ENCODE measurements around the gene GBGT1.
A peak's percentile ranks its signal among the peaks of the same experiment; 100 is the strongest.

The GBGT1 gene

DNA sequence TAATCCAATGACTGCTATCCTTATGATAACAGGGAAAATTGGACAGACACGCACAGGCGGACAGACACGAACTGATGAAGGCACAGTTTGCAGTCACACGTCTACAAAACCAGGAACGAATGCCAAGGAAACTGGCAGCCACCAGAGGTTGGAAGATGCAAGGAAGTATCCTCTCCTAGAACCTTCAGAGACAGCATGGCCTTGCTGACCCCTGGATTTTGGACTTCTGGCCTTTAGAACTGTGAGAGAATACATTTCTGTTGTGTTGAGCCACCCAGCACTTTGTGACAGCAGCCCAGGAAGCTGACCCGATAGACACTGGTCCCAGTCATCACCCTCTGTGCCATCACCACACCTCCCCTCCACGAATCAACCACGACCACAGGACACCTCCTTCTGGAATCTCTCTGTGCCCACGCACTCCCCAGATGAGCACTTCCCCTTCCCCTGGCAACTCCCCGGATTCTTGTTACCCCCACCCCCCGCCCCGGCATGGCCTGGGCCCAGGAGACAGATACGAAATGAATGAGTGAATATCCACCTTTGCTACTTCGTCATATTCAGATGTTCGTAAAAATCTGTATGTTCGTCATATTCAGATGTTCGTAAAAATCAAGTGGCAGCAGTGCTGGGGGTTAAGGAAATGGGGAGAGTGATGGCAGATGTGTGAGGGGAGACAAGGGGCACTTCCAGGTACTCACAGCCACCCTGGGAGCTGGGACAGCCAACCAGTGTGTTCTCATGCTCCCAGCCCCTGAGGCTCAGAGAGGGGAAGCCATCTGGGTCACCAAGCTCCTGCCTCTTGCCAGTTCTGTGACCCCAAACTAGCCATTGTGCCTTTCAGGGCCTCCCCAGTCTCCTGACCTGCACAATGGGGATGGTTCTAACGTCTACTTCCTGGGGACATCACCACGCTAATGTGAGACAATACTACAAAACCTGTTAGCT is 18.5 kb downstream of the GBGT1 start:
- peak in 2 of 58 donors; percentile 52 to 59 for DNase-seq

DNA sequence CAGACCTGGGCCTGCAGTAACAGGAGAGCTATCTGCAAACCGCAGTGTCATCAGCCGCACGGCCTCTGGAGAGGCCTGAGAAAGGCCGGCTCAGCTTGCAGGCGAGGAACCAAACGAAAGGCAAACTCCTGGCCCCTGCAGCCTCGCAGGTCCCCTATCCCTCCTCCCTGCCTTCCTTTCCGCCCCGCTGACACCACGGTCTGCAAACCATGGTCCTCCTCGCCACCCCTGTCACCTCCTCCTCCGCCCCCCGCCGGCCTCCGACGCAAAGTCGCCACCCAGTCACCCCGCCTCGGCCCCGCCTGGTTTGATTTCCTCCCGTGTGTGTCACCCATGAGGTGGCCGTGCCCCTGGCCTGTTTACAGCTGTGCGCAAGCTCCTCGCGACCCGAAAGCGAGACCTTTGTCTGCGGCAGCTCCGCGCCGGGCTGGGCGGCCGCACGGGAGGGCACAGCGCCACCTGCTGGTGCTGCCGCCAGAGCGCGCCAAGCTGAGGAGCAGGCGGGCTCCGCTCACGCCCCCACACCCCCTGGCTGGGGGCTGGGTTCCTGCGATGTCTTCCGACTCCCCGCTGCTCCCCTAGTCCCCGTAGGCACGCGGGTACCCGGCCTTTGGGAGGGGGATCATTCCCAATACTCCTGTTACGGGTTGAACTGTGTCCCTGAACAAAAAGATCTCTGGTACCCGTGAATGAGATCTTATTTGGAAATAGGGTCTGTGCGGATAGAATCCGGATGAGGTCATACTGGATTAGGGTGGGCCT is 19.4 kb downstream of the GBGT1 start:
- peak in 55 of 58 donors; percentile 28 to 83 (median 68) for DNase-seq

DNA sequence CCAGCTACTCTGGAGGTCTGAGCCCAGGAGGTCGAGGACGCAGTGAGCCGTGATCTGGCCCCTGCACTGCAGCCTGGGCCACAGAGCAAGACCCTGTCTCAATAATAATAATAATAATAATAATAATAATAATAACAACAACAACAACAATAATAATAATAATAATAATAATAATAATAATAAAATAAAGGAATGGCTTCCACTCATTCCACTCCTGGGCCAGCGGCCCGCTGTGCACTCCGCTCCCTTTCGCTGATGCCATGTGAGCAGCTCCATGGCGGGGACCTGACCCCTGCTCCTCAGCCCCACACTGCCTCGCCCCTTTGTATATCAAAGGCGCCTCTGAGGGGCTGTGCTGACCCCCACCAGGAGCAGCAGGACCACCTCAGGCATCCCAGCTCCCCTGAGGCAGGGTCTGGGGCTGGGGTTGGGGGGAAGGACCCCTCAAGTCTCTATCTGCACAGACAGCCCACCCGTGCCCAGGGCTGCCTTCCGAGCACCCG is 20.0 kb downstream of the GBGT1 start:
- no peak for DNase-seq

DNA sequence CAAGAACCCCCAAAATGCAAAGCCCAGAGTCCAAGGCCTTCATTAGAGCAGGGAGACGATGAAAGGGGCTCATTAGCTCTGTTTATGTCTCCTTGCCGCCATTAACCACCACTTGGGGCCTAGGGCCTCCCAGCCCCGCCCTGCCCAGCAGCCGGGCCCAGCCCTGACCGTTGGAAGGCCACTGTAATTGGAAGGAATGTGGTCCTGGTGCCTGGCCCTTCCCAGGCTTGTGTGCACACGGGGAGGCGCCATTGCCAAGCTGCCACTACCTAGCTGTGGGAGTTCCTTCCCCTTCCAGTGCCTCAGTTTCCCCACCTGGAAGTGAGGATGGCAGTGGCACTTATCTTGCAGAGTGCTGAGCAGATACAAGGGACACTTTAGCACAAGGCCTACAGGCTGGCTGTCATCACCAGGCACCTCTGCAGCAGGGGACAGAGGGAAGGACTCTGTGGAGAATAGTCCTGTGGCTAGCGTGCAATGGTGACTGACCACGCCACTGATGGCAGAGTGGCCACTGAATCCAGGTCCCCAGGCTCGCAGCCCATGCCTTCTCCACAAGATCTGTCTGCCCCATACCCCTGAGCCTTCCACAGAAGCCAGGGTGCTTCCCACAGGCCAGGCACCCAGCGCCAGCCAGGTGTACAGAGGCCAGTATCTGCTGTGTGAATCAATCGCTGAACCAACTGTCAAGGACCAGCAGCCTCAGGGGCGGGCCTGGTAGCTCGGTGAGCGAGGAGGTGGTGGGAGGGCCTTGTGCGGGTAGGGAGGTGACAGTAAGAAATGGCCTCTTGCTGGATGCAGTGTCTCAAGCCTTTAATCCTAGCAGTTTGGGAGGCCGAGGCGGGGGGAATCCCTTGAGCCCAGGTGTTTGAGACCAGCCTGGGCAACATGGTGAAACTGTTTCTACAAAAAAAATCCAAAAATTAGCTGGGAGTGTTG is 20.8 kb downstream of the GBGT1 start:
- DNase-seq, result no peak

DNA sequence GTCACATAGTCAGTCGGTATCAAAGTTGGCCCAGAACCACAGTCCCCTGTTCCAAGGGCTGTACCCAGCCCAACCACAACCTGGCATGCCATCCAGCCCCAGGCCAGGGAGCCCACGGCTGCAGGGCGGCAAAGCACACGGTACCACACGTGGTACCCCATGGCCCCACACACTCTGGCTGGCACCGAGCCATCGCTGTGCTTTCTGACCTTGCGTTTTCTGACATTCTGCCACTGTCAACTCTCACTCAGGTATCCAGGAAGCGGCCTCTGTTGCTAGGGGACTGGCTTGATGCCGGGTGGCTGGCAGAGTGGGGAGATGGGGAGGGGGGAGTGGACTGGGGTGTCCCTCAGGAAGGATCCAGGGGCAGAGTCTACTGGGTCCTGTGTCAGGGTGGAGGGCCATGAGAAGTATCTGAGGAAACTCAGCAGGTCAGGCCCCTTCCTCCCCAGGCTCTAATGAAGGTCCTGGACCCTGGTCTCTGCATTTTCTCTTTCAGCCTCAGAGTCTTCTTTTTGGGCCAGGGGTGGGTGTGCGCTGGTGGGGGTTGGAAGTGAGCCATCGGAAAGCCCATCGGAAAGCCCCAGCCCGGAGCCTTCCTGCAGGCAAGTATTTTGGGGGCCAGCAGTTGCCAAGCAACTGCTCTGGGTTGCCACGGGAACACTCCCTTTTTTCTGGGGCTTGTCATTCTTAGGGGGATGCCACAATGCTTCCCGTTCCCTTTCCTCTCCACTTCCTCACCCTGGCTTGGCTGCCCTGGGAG is 21.7 kb downstream of the GBGT1 start:
- DNase-seq, result peak in 14 of 58 donors; percentile 21 to 63 (median 34)

DNA sequence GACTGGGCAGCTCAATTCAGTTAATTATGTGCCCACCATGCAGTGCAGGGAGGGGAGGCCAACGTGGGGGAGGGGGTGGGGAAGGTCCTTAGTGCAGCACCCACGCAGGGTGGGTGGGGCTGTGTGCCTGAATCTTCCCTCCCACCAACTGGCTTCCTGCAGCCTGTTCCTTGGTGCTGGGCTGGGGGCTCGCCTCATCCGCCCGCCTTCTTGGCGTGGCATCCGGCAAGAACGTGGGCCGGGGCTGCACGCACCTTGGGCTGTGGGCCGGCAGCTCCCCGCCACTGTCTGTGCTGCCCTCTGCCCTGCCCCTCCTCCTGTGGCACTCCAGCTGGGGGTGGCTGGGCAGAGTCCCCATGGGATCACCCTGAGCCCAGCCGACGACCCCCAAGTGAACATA is 23.1 kb downstream of the GBGT1 start:
- no peak for DNase-seq

DNA sequence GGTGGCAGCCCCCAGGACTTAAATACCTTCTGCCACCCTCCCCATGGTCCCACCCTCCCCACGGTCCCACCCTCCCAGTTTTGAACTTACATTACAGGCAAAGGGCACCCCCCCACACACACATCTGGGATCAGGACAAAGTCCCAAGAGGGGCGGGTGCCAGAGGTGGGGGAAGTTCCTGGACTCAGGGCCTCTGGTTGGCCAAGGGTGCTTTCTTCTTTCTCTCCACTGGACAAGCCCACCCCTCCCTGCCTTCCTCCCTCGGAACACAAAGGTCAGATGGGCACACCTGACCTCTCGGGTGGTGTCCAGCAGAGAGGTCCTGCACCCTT is 23.6 kb downstream of the GBGT1 start:
- peak in 1 of 58 donors; percentile 54 for DNase-seq

DNA sequence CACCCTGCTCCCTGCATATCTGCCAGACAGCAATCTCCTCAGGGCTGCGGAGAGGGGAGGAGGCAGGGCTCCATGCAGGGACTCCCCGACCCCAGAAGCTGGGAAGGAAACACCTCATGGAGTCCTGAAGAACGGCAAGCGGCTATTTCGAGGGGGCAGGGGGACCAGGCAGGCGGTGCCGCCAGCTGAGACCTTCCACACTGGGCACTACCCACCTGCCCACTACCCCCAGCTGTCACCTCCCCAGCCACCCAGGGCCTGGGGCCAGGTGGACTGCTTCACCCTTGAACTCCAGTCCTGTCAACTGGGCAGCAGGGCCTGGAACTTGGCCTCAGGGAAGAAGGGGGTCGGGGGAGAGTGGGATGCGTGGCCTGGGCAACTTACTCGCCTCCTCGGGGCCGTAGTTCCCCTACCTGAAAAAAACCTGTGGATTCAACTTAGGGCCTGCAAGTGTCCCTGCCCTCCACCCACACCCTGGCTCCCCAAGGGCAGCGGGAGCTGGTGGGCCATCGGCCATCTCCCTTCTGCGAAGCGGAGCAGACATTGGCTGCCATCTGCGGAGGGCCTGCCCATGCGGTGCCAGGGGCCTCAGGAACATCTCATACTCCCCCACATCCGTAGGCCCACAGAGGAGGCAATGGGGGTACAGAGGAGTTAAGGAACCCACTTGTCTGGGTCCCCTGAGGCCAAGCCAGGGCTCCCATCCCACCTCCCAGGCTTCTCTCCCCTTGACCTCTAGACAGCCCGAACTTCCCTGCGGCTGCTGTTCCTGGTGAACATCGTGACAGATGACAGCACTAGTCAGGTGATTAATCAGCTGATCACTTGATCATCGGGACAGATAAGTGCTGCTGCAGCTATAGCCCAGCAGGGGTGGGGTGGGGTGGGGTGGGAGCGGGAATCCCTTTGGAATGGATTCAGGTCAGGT is 24.2 kb downstream of the GBGT1 start:
- DNase-seq, result peak in 7 of 58 donors; percentile 19 to 57 (median 47)

DNA sequence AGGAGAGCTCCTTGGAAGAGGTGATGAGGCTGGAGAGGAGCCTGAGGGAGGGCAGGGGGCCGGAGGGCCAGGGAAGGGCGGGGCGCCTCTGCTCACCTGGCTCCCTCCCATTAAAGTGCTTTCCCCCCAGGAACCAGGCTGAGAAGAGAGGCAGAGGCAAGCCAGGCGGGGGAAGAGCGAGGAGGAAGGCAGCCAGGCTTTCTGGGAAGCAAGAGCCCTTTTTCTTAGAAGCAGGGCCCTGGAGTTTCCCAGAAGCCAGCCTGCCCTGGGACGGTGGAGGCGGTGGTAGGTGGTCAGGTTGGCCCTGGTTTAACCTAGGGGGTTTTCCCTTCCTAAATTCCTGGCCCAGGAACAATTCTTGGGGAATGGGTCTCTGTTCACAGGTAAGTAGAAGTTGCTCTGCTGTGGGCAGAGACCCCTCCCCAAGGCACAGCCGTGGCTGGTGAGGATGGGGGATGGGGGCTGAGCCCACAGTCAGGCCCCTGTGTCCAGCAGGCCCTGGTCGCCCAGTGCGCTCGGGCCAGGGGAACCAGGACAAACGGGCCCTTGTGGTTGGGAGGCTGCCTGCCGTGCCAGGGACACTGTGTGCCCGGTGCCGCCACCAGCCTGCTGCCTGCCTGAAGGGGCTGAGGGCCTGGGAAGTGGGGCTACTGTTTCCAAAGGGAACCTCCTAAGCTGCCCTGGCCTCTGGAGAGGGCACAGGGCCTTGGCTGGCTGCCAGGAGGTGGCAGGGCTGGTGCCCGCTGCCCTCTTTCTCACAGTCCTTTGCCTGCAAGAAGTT is 26.1 kb downstream of the GBGT1 start:
- peak in 56 of 58 donors; percentile 41 to 97 (median 87) for DNase-seq

DNA sequence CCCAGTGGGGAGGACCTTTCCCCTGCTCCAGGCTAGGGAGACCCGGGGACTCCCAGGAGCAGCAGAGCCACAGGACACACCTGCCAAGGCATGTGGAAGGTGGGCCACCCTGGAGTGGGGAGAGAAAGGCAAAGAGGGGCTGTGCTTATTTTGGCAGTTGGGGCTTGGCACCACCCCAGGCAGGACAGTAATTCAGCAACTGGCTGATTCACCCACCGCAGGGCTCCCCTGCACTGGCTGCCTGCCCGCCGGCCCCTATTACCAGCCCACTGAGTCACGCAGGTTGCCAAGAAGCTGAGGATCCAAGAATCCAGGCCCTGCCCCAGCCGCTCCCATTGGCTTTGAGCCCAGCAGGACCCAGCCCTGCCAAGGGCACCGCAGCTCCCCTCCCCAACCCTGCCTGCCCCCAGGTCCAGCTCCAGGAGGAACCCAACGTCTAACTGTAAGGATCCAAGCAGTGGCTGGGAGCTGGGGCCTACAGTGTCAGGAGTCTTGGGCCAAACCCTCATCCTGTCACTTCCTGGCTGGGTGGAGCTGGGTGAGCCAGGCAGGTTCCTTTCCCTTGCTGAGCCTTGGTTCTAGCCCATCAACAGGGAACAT is 28.5 kb downstream of the GBGT1 start:
- DNase-seq, result peak in 38 of 58 donors; percentile 21 to 85 (median 49)

DNA sequence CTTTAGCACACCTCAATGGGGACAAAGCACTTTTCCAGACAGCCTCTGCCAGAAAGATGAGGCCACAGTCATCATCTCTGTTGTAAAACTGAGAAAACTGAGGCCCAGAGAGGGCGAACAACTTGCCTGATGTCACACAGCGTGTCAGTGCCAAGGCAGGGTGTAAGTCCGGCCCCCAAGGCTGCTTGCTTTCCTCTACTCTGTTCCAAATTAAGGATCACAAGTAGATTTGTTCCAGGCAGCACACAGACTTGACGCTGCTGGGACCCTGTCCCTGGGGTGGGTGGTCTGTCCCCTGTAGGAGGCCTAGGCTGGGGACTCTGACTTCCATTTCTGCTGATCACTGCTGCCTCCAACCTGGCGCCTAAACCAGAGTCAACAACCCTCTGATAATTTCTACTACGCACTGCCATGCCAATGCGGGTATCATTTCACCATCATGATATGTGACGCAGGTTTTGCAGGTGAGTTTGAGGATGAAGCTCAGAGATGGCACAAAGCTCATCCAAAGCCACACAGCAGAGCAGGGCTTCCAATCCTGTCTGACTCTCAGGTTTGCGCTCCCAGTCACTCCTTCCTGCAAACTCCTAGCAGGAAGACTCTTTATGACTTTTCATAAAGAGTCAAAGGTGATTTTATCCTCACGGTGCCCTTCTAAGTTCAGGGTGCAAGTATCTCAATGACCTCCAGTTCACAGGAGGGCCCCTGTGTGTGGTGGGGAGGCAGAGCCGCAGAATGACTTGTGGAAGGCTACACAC is 29.1 kb downstream of the GBGT1 start:
- DNase-seq, result no peak

DNA sequence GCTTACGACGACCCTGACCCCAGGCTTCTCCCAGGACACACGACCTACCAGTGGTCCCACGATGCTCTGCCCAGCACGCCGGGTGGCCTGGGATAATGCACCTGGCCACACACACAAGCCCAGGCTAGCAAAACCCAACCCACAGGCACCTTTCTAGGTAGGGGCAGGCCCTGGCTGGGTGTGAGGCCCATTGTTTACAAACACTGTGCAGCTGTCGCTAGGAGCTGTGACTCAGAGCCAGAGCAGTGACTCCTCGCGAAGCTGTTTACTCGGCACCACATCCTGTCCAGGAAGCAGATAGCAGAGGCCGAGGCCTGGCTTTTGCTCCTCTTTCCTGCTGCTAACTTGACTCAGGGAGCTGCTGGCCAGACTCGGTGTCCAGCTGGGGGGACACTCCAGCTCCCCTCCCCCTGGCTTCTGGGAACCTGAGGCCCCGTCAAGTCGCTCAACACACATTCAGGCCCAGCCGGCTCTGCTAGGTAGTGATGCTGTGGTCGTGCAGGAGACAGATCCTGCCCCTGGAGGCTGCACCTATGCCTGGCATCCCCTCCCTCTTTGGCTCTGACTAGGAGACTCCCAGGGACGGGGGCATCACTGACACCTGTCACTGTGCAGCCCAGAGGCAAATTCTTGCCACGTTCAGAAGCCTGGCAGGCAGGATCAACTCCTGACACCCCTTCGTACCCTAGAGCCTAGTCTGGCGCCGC is 29.9 kb downstream of the GBGT1 start:
- DNase-seq, result peak in 47 of 58 donors; percentile 34 to 88 (median 68)

DNA sequence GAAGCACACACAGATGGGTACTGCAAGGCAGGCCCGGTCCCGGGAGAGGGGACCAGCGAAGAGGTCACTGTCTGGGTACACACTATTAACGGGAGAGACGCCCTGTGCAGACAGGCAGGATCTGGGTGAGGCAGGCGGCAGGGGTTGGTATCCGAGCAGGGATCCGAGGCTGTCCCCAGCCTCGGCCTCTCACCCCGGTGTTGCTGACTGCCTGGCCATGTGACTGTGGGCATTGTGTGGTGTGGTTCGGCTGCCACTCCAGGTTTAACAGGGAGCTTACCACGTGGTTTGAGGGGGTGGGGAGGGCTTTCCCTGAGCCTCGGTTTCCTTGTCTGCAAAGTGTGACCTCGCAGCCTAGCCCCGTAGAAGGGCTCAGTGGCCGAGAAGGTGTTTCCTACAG is 31.5 kb downstream of the GBGT1 start:
- DNase-seq, result peak in 14 of 58 donors; percentile 27 to 65 (median 41)

DNA sequence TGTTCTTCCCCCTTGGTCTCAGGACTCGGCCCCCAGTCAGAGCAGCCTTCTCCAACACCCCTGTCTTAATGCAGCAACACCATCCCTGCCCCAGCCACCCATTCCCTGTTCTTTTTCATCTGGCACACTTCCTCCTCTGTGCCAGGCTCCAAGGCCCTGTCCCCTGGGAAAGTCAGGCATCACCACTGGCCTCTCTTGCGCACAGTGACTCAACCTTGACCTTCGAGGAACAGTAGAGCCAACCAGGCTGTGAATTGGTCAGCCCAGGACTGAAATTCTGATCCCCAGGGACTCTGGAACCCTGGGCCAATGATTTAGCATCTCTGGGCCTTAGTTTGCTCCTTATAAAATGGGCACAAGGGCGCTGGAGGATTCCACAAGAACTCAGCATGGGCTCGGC is 32.2 kb downstream of the GBGT1 start:
- peak in 1 of 58 donors; percentile 38 for DNase-seq

DNA sequence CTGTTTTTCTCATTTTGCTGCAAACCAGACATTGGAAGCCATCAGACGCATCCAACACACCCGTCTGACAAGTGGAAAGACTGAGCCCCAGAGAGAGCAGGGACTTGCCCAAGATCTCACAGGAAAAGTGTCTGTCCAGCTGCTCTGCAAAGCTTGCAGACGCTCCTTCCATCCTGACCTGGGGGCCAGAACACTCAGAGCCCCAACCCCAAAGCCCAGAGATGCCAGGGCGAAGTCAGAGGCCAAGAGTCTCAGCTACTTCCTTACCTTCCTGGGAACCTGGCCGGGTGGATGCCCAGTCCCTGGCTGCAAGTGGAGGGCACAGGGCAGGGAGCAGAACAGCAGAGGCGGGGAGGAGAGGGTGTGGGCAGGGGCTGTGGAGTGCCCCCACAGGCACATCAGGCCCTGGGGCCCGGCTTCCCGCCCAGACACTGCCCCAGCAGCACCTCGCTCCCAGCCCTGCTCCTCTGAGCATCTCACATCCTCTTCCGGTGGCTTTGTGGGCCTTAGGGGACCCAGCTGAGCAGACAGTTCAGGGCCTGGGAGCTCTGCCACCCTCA is 32.9 kb downstream of the GBGT1 start:
- no peak for DNase-seq
